GM18507 (cell line): ENCODE results near the gene LAD1.

Experiments used
- DNase-seq: peaks from one replicate; pipeline ENCODE4 v3.0.0; 2011; ENCODE audit warnings: low read depth; ENCODE audit not compliant: insufficient read length; ENCODE audit errors: extremely low spot score
- FAIRE-seq: peaks from 2 replicates; lab custom pipeline; 2011; peaks lifted over from hg19 to GRCh38; lab: Jason Lieb, UNC

Gene LAD1

DNA sequence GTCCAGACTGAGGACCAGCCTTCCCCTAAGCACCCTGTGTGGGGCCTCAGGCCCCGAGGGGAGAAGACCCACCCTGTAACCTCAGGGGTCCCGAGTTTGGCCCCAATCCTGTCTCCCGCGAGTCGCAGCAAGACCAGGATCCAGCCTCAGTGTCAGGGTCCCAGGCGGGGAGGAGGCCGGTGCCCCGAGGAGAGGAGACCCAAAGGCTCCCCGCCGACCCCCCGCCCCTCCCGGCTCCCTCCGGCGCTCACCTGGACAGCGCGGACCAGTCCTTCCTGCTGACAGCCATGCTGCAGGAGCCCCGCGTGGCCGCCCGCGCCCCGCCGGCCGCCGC lies at the start of gene LAD1:
LAD1 (minus strand) TSS at position 307 of the 334 bp plus-strand sequence; CDS start at position 289, 18 bp downstream.
- DNase-seq (no peak), FAIRE-seq (no peak)

DNA sequence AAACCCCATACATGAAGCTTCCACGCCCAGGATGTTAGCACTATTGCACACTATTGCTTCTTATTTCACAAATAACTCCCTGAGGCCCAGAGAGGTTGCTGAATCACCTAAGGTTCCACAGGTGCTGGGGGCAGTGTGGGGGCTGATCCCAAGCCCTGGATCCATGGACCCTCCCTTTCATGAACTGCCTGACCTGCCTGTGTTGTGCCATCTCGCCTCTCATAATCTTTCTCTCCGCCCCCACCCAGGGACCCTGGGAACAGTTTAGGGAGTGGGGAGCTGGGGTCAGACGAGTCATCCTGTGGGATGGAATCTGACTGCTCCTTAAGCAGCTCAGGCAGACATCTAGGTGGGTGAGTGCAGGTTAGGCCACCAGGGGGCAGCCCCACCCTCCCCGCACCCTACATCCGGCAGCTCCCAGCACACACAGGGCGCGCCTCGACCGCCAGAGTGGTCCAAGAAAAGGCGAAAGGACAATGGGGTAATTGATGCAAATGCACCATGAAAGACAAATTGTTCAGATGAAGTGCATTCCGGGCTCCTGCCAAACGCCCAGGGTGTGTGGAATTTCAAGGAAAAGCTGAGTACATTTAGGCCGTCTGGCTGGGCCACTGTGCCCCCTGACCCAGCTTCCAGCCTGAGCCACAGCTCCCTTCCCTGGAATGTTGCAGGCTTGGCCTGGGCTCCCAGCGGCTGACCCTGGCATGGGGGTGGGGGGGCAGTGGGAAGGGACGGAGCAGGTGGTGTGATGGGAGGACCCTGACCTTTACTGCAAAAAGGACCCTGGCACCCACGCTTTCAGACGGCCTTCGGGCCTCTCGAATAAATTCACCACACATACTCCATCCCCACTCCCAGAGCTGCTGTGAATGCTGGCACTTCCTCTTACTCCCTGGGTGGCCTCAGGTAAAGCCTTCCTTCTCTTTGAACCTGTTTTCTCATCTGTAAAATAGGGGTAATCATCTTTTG lies 49.1 kb upstream of the LAD1 start:
- DNase-seq (peak; percentile 77), FAIRE-seq (peak; percentile 9)

- no peak for FAIRE-seq
- DNase-seq: no peak
These were observed 46.2 kb upstream of the LAD1 start for GRCh38 chr1:201445310-201445709.

GRCh38 chr1:201444792-201445191 lies 45.7 kb upstream of the LAD1 start:
- DNase-seq (no peak), FAIRE-seq (no peak)

DNA sequence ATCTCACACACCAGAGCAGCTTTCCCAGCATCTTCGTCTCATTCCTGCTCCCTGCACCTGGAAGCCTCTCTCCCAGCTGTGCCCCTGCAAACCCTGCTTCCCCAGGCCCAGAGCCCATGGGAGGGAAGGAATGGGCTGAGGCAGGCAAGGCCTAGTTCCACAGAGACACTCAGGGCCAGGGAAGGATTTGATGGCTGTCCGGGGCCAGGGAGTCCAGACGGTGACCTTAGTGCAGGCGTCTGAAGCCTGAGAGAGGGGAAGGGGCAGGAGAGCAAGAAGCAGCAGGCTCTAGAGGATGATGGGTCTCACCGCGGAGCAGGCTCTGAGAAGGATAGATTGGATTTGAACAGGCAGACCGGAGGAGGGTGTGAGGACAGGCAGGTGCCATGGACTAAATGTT lies 44.6 kb upstream of the LAD1 start:
- DNase-seq: no peak
- FAIRE-seq: no peak

GRCh38 chr1:201436969-201437368 lies 37.8 kb upstream of the LAD1 start:
- FAIRE-seq (no peak), DNase-seq (no peak)

GRCh38 chr1:201436393-201436792 lies 37.3 kb upstream of the LAD1 start:
- FAIRE-seq (no peak), DNase-seq (no peak)

- DNase-seq: no peak
- no peak for FAIRE-seq
These were observed 35.1 kb upstream of the LAD1 start for GRCh38 chr1:201434266-201434665.

- FAIRE-seq: no peak
These were observed 34.5 kb upstream of the LAD1 start for GRCh38 chr1:201433609-201434008.

DNA sequence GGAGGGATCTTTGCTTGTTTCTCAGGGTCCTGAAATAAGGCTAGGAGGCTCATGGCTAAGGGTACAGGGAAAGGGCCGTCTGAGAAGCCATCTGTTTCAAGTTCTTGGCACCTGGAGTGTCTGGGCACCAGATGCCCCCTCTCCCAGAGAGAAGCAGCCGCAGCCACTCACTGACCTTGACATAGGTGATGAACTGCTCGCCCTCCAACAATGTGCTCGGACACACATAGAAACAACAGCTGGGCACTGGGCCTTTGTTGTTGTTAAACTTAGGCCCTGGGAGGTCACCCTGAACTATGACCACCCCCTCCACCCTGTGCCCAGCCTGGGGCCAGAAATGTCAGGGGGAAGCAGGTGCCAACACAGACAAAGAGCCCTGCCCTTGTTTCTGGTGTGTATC lies 31.7 kb upstream of the LAD1 start:
- DNase-seq: no peak
- FAIRE-seq: no peak

More at GRCh38 chr1:201433609-201434008, 34.5 kb upstream of the LAD1 start:
- DNase-seq: no peak

GRCh38 chr1:201429736-201430501 lies 30.8 kb upstream of the LAD1 start:
- DNase-seq (no peak), FAIRE-seq (no peak)

GRCh38 chr1:201427963-201428362 lies 28.8 kb upstream of the LAD1 start:
- FAIRE-seq: no peak
- DNase-seq: no peak

- DNase-seq (no peak), FAIRE-seq (no peak)
These were observed 27.6 kb upstream of the LAD1 start for GRCh38 chr1:201426479-201427310.

DNA sequence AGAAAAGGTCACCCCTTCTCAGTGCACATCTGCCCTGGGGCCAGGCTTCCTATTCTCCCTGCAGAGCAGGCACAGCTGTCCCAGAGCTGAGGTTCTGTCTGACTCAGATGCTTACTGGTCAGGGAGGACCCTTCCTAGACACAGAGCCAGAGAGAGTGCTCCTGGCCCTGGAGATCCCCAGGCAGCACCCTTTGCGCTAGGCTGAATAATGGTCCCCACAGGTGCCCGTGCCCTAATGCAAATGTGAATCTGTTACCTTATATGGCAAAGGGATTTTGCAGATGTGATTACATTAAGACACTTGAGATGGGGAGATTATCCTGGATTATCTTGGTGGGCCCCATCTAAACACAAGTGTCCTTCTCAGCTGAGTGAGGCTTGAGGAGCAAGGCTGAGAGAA lies 25.0 kb upstream of the LAD1 start:
- DNase-seq (no peak), FAIRE-seq (no peak)

DNA sequence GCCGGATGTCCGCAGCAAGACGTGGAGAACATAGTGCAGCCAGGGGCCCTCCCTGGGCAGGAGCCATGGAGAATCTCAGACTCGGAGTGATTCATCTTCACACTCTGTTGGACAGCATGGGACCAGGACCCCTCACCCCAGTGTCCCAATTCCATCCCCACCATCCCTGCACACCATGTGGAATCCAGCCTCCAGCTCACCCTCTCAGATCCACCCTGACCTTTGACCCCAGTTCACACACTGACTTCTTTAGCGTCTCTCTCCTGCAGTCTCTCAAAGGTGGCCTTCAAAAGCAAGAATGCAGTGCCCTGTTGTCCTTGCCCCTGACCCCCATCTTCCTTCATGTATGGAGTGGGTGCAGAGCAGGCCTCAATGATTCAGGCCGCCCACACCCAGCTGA lies 24.5 kb upstream of the LAD1 start:
- FAIRE-seq: no peak
- no peak for DNase-seq

DNA sequence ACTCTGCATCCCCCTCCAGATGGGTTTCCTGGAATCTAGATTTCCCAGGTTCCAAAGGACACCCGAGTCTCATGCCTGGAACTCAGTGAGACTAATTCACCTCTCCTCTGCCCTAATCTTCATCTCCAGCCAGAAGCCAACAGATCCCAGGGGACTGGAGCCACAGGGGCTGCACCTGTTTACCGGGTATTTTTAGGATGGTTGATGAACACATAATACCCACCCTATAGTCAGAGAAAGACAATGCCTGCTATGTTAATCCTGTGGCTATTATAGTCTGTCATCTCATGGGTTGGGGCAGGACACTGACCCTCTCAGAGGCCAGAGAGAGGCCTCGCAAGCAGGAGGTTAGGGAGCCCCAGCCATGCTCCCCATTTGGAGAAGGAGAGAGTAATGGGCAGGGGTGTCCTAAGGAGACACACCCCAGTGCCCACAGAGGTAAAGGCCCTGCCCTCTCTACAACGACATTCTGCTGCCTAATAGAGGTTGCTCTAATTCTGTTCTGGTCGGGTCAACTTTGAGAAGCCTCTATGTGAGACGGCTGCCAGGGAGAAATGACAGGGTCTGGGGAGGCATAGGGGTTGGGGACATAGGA lies 23.4 kb upstream of the LAD1 start:
- no peak for FAIRE-seq
- no peak for DNase-seq

- no peak for FAIRE-seq
- no peak for DNase-seq
These were observed 22.9 kb upstream of the LAD1 start for GRCh38 chr1:201422026-201422425.

GRCh38 chr1:201421041-201421440 lies 21.9 kb upstream of the LAD1 start:
- no peak for FAIRE-seq

DNA sequence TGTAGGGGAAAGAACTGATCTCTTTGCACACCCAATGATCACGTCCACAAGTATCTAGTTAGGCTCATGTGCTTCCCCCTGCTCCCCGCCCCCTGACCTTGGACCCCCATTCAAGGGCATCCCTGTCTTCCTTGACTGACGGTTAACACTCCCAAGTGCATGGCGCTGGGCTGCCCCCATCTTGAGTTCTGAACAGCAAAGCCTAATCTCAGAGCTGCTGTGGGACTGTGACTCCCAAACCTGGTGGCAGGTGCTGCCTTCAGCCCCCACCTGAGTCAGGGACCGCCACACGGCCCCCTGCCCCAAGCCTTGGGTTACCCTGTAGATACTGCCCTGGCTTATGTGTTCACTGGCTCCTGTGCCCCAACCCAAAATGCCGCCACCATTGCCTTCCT lies 21.5 kb upstream of the LAD1 start:
- DNase-seq (no peak), FAIRE-seq (no peak)

More at GRCh38 chr1:201421041-201421440, 21.9 kb upstream of the LAD1 start:
- DNase-seq: no peak
